HG02763 (cell line): ENCODE measurements around the gene NEK7.

Experiments used
- ATAC-seq: cut with Tn5 transposase; IDR thresholded peaks from one replicate; pipeline ENCODE4 v1.9.1; 2021; ENCODE audit warnings: mild to moderate bottlenecking, moderate library complexity; ENCODE audit not compliant: unreplicated experiment

The NEK7 gene

DNA sequence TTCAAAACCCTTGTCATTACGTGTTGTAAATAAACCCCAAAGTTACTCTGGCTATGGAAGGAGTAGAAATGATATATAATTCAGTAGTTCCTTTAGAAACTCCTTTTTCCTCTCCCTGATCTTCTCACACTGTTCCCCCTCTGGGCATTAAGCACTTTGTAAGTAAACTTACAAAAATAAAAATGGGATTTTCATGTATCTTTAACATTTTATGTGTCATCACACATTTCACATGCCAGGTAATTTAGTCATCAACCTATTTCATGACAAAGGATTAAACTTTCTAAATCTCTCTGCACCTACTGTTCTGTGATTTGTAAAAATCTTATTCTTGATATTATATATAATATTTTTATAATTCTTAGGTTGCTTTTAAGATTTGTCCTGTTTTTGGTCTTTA lies 176.9 kb downstream of the NEK7 start:
- no peak for ATAC-seq

DNA sequence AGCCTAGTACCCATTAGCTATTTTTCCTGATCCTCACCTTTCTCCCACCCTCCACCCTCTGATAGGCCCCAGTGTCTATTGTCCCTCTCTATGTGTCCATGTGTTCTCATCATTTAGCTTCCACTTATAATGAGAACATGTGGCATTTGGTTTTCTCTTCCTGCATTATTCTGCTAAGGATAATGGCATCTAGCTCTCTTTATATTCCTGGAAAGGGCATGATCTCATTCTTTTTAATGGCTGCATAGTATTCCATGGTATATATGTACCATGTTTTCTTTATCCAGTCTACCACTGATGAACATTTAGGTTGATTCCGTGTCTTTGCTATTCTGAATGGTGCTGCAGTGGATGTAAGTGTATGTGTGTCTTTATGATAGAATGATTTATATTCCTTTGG lies 178.9 kb downstream of the NEK7 start:
- ATAC-seq, result no peak

DNA sequence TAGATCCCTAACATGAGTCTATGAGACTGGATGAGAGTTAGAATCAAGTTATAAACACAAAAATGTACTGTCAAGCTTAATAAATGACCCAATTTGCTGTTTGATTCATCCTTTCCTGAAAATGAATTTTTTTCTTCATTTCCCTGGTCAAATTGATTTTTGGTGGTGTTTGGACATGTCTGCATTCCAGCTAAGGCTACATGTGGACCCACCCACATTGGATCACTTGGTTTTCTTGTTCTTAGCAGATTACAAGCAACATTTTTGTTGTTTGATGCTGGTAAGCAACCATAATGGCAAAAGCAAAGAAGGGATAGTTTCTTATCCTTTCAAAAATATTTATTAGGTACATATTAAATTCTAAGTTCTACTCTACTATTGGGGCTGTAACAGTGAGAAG lies 181.1 kb downstream of the NEK7 start:
- no peak for ATAC-seq

DNA sequence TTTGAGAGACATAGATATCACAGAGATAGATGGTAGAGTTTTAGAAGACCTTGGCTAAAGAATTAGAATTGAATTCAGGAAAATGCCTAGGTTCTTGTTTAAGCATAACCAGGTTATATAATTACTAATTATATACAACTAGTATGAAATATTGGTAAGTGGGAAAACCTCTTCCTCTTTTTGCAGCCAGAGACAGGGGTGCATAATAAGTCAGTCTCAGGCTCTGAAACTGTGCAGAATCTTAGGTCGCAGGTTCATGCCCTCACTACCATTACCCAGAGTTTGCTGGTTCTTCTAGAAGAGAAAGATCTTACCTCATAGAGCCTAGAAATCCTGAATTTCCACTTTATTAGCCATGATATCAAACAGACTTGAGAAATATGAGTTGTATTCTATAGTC lies 183.3 kb downstream of the NEK7 start:
- no peak for ATAC-seq

DNA sequence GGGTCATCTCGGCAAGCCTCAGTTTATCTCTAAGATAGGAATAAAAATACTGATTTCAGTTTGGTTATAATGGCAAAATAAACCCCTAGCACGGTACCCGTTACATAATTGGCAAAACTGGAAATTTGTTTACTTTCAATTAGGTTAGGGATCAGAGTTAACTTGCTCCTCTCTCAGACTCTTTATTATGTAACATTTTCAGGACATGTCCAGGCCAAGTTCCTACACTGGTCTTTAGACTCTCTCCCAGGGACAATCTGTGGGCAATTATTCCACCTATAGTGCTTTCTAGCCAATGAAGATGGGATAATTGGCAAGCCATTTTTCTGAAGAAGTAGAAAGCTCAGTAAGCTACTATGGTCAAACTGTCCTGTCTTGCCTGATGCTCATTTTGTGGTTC lies 189.4 kb downstream of the NEK7 start:
- ATAC-seq, result no peak

DNA sequence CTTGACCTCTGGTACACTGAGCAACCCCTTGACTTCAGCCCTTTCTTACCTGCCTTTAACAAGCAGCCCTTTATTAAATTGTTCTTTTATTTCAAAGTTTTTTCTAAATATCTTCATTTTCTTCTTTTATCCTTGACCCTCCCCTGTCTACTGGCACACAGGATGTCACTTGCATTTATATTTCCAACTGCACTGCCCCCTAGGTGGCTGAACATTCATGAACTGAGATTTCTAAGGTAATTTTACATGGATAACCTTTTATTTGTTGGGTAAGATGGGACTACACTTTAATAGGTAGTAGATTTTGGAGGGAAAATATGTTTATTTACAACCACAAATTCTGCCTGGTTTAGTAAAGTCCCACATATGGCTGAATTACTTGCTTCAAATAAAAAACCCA lies 193.7 kb downstream of the NEK7 start:
- ATAC-seq, result no peak

DNA sequence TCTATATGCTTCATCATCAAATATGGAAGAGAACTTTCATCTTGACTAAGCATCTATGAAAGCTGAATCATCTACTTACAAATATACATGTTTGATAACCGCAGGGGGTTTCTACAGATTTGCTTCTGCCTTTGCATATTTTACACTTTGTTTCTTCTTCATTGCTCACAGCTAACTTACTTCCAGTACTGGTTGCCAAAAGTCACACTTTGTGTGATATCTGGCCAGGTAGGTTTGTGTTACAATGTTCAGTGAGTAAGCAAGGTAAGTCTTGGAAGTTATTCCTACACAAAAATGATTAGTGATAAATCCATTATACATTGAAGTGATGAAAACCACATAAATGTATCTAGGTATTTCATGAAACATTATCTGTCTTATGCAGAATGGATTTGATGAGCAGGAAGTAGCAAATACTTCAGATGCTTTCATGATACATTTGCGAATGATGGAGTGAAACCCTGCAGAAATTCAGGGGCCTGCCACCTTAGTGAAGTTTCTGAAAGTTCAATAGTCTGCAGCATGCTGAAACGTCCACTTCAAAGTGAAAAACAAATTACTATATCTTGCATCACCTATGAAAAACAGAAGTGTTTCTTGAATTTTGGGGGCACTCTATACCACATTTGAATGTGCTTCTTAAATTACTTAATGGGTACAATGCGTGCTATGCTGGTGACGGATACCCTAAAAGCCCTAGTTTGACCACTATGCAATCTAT lies 196.3 kb downstream of the NEK7 start:
- ATAC-seq, result peak; percentile 73

DNA sequence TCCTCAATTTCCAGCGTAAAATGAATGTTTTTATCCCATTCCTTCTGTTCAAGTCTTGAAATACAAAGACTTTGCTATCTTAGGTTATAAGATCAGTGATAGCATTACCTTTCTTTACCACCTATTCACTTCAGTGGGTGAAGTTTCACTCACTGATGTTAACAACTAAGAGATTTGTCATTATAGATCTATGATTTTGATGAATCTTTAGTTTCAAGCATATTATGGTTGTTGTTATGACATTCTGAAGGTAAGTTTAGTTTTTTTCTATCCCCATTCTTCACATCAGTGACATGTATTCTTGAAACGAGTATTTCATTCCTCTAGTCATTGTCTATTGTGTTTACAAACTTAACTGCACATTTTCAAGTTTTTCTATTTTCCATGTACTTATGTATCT lies 201.1 kb downstream of the NEK7 start:
- no peak for ATAC-seq

DNA sequence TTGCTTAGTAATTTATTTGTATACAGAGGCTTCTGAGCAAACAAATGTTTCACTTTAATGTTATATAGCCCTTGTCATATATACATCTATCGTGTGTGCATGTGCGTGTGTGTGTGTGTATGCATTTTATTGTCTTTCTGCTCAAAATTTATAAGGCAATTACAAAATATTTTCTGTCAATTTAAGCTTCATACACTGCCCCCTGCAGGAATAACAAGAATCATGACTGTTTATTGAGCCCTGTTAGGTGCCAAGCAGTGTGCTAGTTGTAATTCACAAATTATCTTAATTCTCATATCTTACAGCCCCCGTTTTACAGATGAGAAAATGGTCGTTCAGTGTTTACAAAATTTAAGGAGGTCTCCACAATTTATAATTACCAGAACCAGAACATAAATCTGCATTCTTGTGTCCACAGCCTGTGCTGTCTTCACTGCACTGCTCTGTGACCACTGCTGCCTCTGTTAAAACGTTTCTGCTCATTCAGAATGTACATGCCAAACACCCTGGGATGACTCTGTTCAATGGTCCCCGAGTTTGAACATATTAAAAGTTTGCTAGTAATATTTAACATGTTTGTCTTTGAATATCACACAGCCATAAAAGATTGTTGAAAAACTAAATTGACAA lies 202.3 kb downstream of the NEK7 start:
- no peak for ATAC-seq

DNA sequence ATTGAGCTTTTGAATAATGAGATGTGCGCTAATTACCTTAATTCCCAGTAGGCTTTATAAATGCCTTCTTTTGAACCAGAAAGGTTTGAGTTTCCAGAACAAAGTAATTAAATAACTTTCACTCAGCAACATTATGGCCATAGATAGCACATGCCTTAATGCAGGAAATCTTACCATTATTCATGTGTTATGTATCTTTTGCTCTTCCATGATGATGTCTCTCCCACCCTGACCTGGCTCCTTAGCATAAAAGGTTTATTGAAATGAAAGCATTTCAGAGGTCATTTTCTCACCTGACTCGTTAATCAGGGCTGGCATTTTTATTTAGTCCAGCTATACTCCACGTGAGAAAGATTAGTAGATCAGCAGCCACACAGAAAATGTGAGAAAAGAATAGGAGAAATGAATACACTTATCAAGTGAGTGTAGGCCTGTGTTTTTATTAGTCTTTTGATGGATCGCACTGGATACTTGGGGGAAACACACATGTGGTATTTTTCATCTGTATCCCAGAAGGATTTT lies 203.5 kb downstream of the NEK7 start:
- ATAC-seq, result no peak

DNA sequence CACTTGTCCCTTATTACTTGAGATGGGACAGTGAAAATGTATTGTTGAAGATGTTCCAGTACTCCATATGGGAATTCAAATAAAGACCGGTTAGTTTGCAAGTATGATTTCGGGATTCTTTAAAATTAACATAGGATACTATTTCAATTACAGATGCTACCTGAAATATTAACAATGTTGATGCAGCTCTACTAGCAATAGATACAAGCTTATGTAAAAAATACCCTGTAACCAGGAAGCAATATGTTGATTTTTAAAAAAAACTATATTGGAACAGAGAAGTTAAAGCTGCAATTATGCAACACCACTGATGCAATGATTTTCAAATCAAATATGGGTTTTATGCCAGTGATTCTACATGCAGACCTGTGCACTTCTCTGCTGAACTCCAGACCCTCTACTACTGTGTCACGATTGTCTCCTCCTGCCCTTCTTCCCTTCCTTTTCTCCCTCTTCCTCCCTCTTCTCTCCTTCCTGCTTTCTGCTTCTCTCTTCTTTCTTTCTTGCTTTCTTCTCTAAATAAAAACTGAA lies 204.5 kb downstream of the NEK7 start:
- ATAC-seq, result no peak

DNA sequence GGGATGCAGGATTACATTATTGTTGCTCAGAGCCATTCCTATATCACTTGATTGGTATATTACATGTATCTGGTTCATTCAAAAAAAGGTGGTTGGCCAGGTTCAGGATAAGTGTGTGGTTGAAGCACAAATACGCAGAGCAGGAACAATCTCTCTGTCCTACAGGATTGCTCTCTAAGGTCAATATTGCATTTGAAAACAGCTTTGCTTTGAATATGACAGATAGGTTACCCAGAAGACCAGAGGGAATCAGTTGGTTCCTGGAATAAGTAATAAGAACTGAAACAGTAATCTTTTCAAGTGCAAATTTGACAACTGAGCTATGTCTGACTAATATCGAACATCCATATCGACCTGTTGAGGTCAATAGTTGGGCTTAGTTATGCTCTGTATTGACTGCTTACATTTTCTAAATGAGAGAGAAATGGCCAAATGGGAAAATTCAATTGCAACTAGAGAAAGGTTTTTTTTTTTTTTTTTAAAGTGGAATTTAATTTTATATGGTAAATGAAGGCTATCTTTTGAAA lies 206.9 kb downstream of the NEK7 start:
- ATAC-seq, result no peak

DNA sequence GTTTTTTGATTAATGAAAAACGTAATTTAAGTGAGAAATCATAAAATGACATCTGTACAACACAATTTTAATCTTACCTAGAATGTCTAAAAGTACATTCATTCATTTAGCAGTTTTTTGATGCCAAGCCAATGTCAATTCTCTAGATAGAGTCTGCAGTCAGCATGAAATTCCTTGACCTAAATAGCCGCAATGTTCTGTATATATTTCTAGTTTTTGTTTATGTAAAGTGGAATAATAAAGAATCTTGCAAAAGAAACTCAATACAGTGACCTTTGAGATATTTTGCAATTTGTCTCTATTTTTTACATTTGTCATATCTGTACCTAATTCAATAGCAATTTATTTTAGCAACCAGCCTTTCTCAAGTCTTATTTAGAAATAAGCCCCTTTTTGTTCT lies 207.7 kb downstream of the NEK7 start:
- ATAC-seq, result no peak

DNA sequence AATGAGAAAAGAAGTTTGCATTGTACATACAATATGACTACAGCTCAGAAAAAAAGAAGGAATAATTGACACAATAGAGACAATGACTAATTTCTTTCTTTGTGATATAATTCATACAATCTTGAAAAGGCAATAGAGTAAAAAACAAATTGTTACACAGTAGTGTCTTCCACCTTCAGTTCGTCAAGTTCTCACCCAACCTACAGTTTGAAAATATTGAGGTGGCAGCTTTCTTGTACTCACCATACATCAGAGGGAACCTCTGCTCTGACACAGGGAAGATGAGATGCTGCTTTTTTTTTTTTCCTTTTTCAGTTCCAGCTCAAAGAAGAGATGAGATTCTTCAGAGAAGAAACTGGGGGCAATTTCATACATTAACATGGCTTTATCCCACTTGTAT lies 210.5 kb downstream of the NEK7 start:
- no peak for ATAC-seq

DNA sequence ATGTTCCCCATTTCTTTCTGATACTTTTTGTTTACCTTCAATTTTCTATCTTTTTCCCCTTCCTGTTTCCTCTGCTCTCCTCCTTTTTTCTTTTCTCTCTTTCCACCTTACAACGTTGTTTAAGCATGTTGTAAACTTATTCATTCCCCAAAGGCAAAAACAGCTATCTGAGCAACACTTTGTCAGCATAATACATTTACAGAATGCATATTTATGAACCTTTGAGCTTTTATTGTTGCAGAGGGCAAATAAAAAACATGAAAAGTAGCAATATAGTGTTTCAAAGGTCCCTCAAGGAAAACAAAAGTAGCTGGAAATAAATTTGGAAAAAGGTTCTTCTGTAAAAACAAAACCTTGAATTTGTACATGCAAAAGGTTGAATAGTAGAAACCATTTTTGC lies 214.2 kb downstream of the NEK7 start:
- ATAC-seq, result no peak
